Measurements from ENCODE around the gene RHOD.
A peak's percentile ranks its signal among the peaks of the same experiment; 100 is the strongest.

Gene RHOD

GRCh38 chr11:67056267-67057204 lies at the start of gene RHOD:
RHOD (plus strand) TSS chr11:67056847; CDS start chr11:67056903, 56 bp downstream.
- H3K4me3 ChIP-seq (ENCODE audit: low read length), result peak within 1 kb of the TSS; percentile 68
- H3K4me1 ChIP-seq (ENCODE audit: insufficient read depth, low read length), result peaks cover 4% of the 10 kb centered on the region; the same call in 1 of the 2 replicates
- H3K27me3 ChIP-seq (ENCODE audit: insufficient read depth, low read length), result peaks cover 26% of the 10 kb centered on the region
- H3K27ac ChIP-seq (ENCODE audit: low read length), result no peak within 1 kb of the TSS
- no peaks in the 10 kb centered on the region for H3K36me3 ChIP-seq (ENCODE audit: insufficient read depth, low read depth, low read length)
- no peaks in the 10 kb centered on the region for H3K9me3 ChIP-seq (ENCODE audit: insufficient read depth, low read depth, low read length)
- peak within 1 kb of the TSS; percentile 24; the same call in 1 of the 2 replicates for H3K9ac ChIP-seq (ENCODE audit: low read depth, low read length)

- Histone ChIP-seq H3K4me3 (ENCODE audit: low read length) (no peak overlapping the region), H3K4me1 (ENCODE audit: insufficient read depth, low read length) (peaks cover 14% of the 10 kb centered on the region; the same call in 1 of the 2 replicates), H3K36me3 (ENCODE audit: insufficient read depth, low read depth, low read length) (no peaks in the 10 kb centered on the region), H3K9me3 (ENCODE audit: insufficient read depth, low read depth, low read length) (no peaks in the 10 kb centered on the region), H3K9ac (ENCODE audit: low read depth, low read length) (peak overlapping the region; percentile 45; the same call in 1 of the 2 replicates), H3K27ac (ENCODE audit: low read length) (peak overlapping the region; percentile 72), H3K27me3 (ENCODE audit: insufficient read depth, low read length) (no peaks in the 10 kb centered on the region)
These were observed 49.5 kb upstream of the RHOD start for GRCh38 chr11:67007126-67007525.

GRCh38 chr11:67010296-67010905 lies 46.2 kb upstream of the RHOD start:
- no peak overlapping the region for H3K27ac ChIP-seq (ENCODE audit: low read length)
- H3K36me3 ChIP-seq (ENCODE audit: insufficient read depth, low read depth, low read length), result no peaks in the 10 kb centered on the region
- no peak overlapping the region for H3K4me3 ChIP-seq (ENCODE audit: low read length)
- no peaks in the 10 kb centered on the region for H3K9me3 ChIP-seq (ENCODE audit: insufficient read depth, low read depth, low read length)
- peaks cover 9% of the 10 kb centered on the region; the same call in 1 of the 2 replicates for H3K4me1 ChIP-seq (ENCODE audit: insufficient read depth, low read length)
- H3K9ac ChIP-seq (ENCODE audit: low read depth, low read length), result no peak overlapping the region
- H3K27me3 ChIP-seq (ENCODE audit: insufficient read depth, low read length), result no peaks in the 10 kb centered on the region

GRCh38 chr11:67013511-67014045 lies 43.1 kb upstream of the RHOD start:
- Histone ChIP-seq H3K9me3 (ENCODE audit: insufficient read depth, low read depth, low read length) (no peaks in the 10 kb centered on the region), H3K4me3 (ENCODE audit: low read length) (no peak overlapping the region), H3K27ac (ENCODE audit: low read length) (no peak overlapping the region), H3K27me3 (ENCODE audit: insufficient read depth, low read length) (no peaks in the 10 kb centered on the region), H3K4me1 (ENCODE audit: insufficient read depth, low read length) (peaks cover 4% of the 10 kb centered on the region; the same call in 1 of the 2 replicates), H3K36me3 (ENCODE audit: insufficient read depth, low read depth, low read length) (no peaks in the 10 kb centered on the region), H3K9ac (ENCODE audit: low read depth, low read length) (no peak overlapping the region)

- H3K4me1 ChIP-seq (ENCODE audit: insufficient read depth, low read length), result peaks cover 4% of the 10 kb centered on the region; the same call in 1 of the 2 replicates
- no peaks in the 10 kb centered on the region for H3K36me3 ChIP-seq (ENCODE audit: insufficient read depth, low read depth, low read length)
- no peak overlapping the region for H3K4me3 ChIP-seq (ENCODE audit: low read length)
- no peaks in the 10 kb centered on the region for H3K9me3 ChIP-seq (ENCODE audit: insufficient read depth, low read depth, low read length)
- no peaks in the 10 kb centered on the region for H3K27me3 ChIP-seq (ENCODE audit: insufficient read depth, low read length)
- no peak overlapping the region for H3K9ac ChIP-seq (ENCODE audit: low read depth, low read length)
- no peak overlapping the region for H3K27ac ChIP-seq (ENCODE audit: low read length)
These were observed 42.3 kb upstream of the RHOD start for GRCh38 chr11:67014343-67014742.

- Histone ChIP-seq H3K4me3 (ENCODE audit: low read length) (no peak overlapping the region), H3K9me3 (ENCODE audit: insufficient read depth, low read depth, low read length) (no peaks in the 10 kb centered on the region), H3K4me1 (ENCODE audit: insufficient read depth, low read length) (peaks cover 4% of the 10 kb centered on the region; the same call in 1 of the 2 replicates), H3K36me3 (ENCODE audit: insufficient read depth, low read depth, low read length) (no peaks in the 10 kb centered on the region), H3K27ac (ENCODE audit: low read length) (no peak overlapping the region), H3K27me3 (ENCODE audit: insufficient read depth, low read length) (no peaks in the 10 kb centered on the region), H3K9ac (ENCODE audit: low read depth, low read length) (no peak overlapping the region)
These were observed 41.6 kb upstream of the RHOD start for GRCh38 chr11:67015048-67015447.

GRCh38 chr11:67016550-67016949 lies 40.1 kb upstream of the RHOD start:
- Histone ChIP-seq H3K27me3 (ENCODE audit: insufficient read depth, low read length) (no peaks in the 10 kb centered on the region; the same call in 1 of the 2 replicates), H3K4me3 (ENCODE audit: low read length) (no peak overlapping the region), H3K4me1 (ENCODE audit: insufficient read depth, low read length) (peaks cover 4% of the 10 kb centered on the region; the same call in 1 of the 2 replicates), H3K9ac (ENCODE audit: low read depth, low read length) (no peak overlapping the region), H3K27ac (ENCODE audit: low read length) (no peak overlapping the region), H3K36me3 (ENCODE audit: insufficient read depth, low read depth, low read length) (no peaks in the 10 kb centered on the region), H3K9me3 (ENCODE audit: insufficient read depth, low read depth, low read length) (no peaks in the 10 kb centered on the region)

GRCh38 chr11:67020949-67021348 lies 35.7 kb upstream of the RHOD start:
- no peak overlapping the region for H3K4me3 ChIP-seq (ENCODE audit: low read length)
- H3K27me3 ChIP-seq (ENCODE audit: insufficient read depth, low read length), result peaks cover 40% of the 10 kb centered on the region
- H3K4me1 ChIP-seq (ENCODE audit: insufficient read depth, low read length), result peaks cover 5% of the 10 kb centered on the region
- H3K9me3 ChIP-seq (ENCODE audit: insufficient read depth, low read depth, low read length), result peaks cover 4% of the 10 kb centered on the region; the same call in 1 of the 2 replicates
- no peak overlapping the region for H3K9ac ChIP-seq (ENCODE audit: low read depth, low read length)
- no peaks in the 10 kb centered on the region for H3K36me3 ChIP-seq (ENCODE audit: insufficient read depth, low read depth, low read length)
- no peak overlapping the region for H3K27ac ChIP-seq (ENCODE audit: low read length)

- Histone ChIP-seq H3K4me3 (ENCODE audit: low read length) (peak overlapping the region; percentile 62), H3K9me3 (ENCODE audit: insufficient read depth, low read depth, low read length) (peaks cover 4% of the 10 kb centered on the region; the same call in 1 of the 2 replicates), H3K9ac (ENCODE audit: low read depth, low read length) (no peak overlapping the region), H3K27me3 (ENCODE audit: insufficient read depth, low read length) (peaks cover 40% of the 10 kb centered on the region), H3K27ac (ENCODE audit: low read length) (no peak overlapping the region), H3K36me3 (ENCODE audit: insufficient read depth, low read depth, low read length) (no peaks in the 10 kb centered on the region), H3K4me1 (ENCODE audit: insufficient read depth, low read length) (peaks cover 5% of the 10 kb centered on the region)
These were observed 34.2 kb upstream of the RHOD start for GRCh38 chr11:67022341-67022933.

- H3K4me3 ChIP-seq (ENCODE audit: low read length), result peak within 1 kb of the TSS; percentile 63
- peaks cover 40% of the 10 kb centered on the region for H3K27me3 ChIP-seq (ENCODE audit: insufficient read depth, low read length)
- H3K27ac ChIP-seq (ENCODE audit: low read length), result no peak within 1 kb of the TSS
- H3K9ac ChIP-seq (ENCODE audit: low read depth, low read length), result no peak within 1 kb of the TSS
- no peaks in the 10 kb centered on the region for H3K36me3 ChIP-seq (ENCODE audit: insufficient read depth, low read depth, low read length)
- H3K4me1 ChIP-seq (ENCODE audit: insufficient read depth, low read length), result peaks cover 5% of the 10 kb centered on the region
- H3K9me3 ChIP-seq (ENCODE audit: insufficient read depth, low read depth, low read length), result peaks cover 4% of the 10 kb centered on the region; the same call in 1 of the 2 replicates
These were observed 33.4 kb upstream of the RHOD start, which contains the start of gene SYT12 for GRCh38 chr11:67022961-67023956. SYT12 (plus strand) TSS chr11:67023134; CDS start chr11:67030145, 7,011 bp downstream.

Measured in iPS-20b (cell line).